Right atrium auricular region (tissue), 2 donors: ENCODE measurements around the gene SHC2. TPM values are rescaled to one million over a fixed set of nuclear protein-coding genes. Genes with fewer than 3 reads are reported as not detected.
"Not testable (repeated sequence)": the region's sequence is repeated elsewhere in the genome, so short reads cannot be mapped to it uniquely, and the experiment has no call there.

Experiments
- DNase-seq: peaks from one replicate; pipeline ENCODE4 v3.0.0-alpha.2; 2019; ENCODE audit warnings: low spot score
- H3K27ac ChIP-seq, 2 donors: fragments of 200-600 bp; sonication (generic); 1 replicate in 1 of 2; 2 replicates in 1 of 2; pipeline ENCODE4 v1.5.1; 2016 to 2019
- H3K27me3 ChIP-seq, 2 donors: fragments of 200-600 bp; sonication (generic); one replicate each; pipeline versions ENCODE4 v1.5.1 to v1.6.0; 2017 to 2019
- H3K36me3 ChIP-seq: fragments of 200-600 bp; sonication (generic); one replicate; pipeline ENCODE4 v1.5.1; 2016
- H3K4me1 ChIP-seq, 2 donors: fragments of 200-600 bp; sonication (generic); one replicate each; pipeline versions ENCODE4 v1.5.1 to v1.6.0; 2017 to 2019
- H3K4me3 ChIP-seq, 2 donors: fragments of 200-600 bp; sonication (generic); 1 replicate in 1 of 2; 2 replicates in 1 of 2; pipeline ENCODE4 v1.5.1; 2017 to 2019; ENCODE audit warnings: mild to moderate bottlenecking in 1 of 2, moderate library complexity in 1 of 2
- H3K9me3 ChIP-seq, 2 donors: fragments of 200-600 bp; sonication (generic); one replicate each; pipeline ENCODE4 v1.5.1; 2019
- CTCF ChIP-seq, 2 donors: fragments of 200-600 bp; sonication (generic); IDR thresholded peaks; one replicate each; pipeline ENCODE4 v1.5.1; 2019; ENCODE audit warnings: antibody characterized with exemption in 2 of 2
- total RNA-seq, 2 donors: library from RNA; depleted of rRNA; stranded (reverse); fragments of >200 nt; gene quantifications; one replicate each; pipeline ENCODE4 v1.1.0, GENCODE V29; 2016

Gene SHC2
- total RNA-seq, 2 donors from 2014 or later = 9.6 to 26.8 TPM

- TF ChIP-seq CTCF (IDR thresholded peaks at IDR 0.05) = peak; percentile 39 to 69
- H3K4me3 ChIP-seq = no peak overlapping the region
- H3K36me3 ChIP-seq = no peaks in the 10 kb centered on the region
- H3K9me3 ChIP-seq = no peaks in the 10 kb centered on the region
- H3K27me3 ChIP-seq = no peaks in the 10 kb centered on the region
- no peak overlapping the region for H3K27ac ChIP-seq
- no peak for DNase-seq
- H3K4me1 ChIP-seq = no peaks in the 10 kb centered on the region
Measured at GRCh38 chr19:383922-384798, 76.7 kb downstream of the SHC2 start.

- H3K4me1 ChIP-seq = no peaks in the 10 kb centered on the region
- H3K4me3 ChIP-seq = no peak overlapping the region
- no peak for DNase-seq
- H3K27me3 ChIP-seq = no peaks in the 10 kb centered on the region
- H3K9me3 ChIP-seq = no peaks in the 10 kb centered on the region
- no peak for TF ChIP-seq CTCF (IDR thresholded peaks at IDR 0.05)
- H3K27ac ChIP-seq = no peak overlapping the region
- H3K36me3 ChIP-seq = no peaks in the 10 kb centered on the region
Measured at GRCh38 chr19:383040-383439, 77.8 kb downstream of the SHC2 start.

- H3K27ac ChIP-seq, H3K4me3 ChIP-seq, H3K27me3 ChIP-seq: not testable (repeated sequence)
Measured at GRCh38 chr19:382578-382977, 78.3 kb downstream of the SHC2 start.

GRCh38 chr19:381901-382300 is 78.9 kb downstream of the SHC2 start:
- H3K9me3 ChIP-seq = not testable (repeated sequence)

More at GRCh38 chr19:382578-382977, 78.3 kb downstream of the SHC2 start:
- not testable (repeated sequence) for DNase-seq, H3K9me3 ChIP-seq, H3K4me1 ChIP-seq, H3K36me3 ChIP-seq

GRCh38 chr19:380618-381219 is 80.1 kb downstream of the SHC2 start:
- H3K27ac ChIP-seq, H3K9me3 ChIP-seq, DNase-seq, H3K36me3 ChIP-seq, H3K4me1 ChIP-seq, H3K27me3 ChIP-seq, H3K4me3 ChIP-seq: not testable (repeated sequence)

More at GRCh38 chr19:381901-382300, 78.9 kb downstream of the SHC2 start:
- H3K4me1 ChIP-seq, DNase-seq, H3K4me3 ChIP-seq, H3K36me3 ChIP-seq, H3K27ac ChIP-seq, H3K27me3 ChIP-seq: not testable (repeated sequence)

GRCh38 chr19:379796-380195 is 81.0 kb downstream of the SHC2 start:
- no peaks in the 10 kb centered on the region for H3K36me3 ChIP-seq
- no peak for DNase-seq
- no peaks in the 10 kb centered on the region for H3K27me3 ChIP-seq

More at GRCh38 chr19:379796-380195, 81.0 kb downstream of the SHC2 start:
- TF ChIP-seq CTCF (IDR thresholded peaks at IDR 0.05) = no peak
- Histone ChIP-seq H3K4me1 (no peaks in the 10 kb centered on the region), H3K4me3 (no peak overlapping the region), H3K9me3 (no peaks in the 10 kb centered on the region), H3K27ac (no peak overlapping the region)
